Mononuclear cell (primary cell): ENCODE measurements around the gene CDKL4. TPM values are rescaled to one million over a fixed set of nuclear protein-coding genes. Genes with fewer than 3 reads are reported as not detected.
"Not testable (repeated sequence)": the region's sequence is repeated elsewhere in the genome, so short reads cannot be mapped to it uniquely, and the experiment has no call there.

Experiments used
- H3K27me3 ChIP-seq: 2 replicates; pipeline ENCODE4 v1.6.0; 2011; ENCODE audit warnings: low read length, control low read depth; ENCODE audit not compliant: insufficient read depth
- H3K4me1 ChIP-seq: 2 replicates; pipeline ENCODE4 v1.5.1; 2011; ENCODE audit warnings: mild to moderate bottlenecking, low read length, control low read depth; ENCODE audit not compliant: insufficient read depth
- H3K4me3 ChIP-seq: 2 replicates; pipeline ENCODE4 v1.5.1; 2011; ENCODE audit warnings: mild to moderate bottlenecking, low read length, moderate library complexity
- H3K9me3 ChIP-seq: 2 replicates; pipeline ENCODE4 v1.5.1; 2011; ENCODE audit warnings: low read depth, mild to moderate bottlenecking, control low read depth, low read length
- total RNA-seq: library from RNA; depleted of rRNA; stranded (reverse); fragments of >200 nt; gene quantifications from one replicate; pipeline ENCODE4 v1.2.3, GENCODE V29; 2012

The CDKL4 gene
- total RNA-seq, 1 donor: not detected

DNA sequence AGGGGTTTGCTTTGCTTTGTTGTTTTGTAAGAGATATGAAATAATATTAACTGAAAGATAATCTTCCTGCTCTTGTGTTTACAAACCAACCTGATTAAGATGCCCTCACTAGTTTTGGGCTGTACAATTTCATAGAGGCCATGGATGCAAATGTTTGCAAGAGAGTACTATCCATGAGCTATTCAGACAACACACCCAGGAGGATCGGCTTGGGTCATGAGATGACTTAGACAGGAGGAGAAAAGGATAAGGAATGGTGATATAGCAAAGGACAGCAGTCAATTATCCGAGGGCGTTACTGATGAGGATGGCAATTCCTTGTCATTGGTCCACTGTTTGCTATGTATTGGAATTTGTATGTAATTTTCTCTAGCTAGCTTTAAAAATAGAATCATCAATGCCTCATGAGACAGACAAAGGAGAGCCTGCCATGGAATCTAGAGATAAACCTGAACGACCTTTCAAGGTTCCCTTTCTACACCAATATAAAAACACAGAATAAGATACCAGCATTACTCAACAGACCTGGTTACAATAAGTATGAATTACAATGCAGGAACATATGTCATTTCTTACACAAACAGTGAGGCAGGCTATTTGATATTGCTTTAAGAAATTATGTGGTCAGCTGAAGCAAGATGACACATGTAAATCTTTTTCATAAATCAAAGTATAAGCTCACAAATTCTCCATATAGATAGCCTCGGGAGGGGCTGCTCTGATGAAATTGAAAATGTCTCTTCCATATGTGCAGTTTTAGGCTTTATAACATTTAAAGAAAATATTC, 68.6 kb downstream of the CDKL4 start:
- no peaks in the 10 kb centered on the region for H3K27me3 ChIP-seq
- no peaks in the 10 kb centered on the region for H3K4me1 ChIP-seq
- H3K9me3 ChIP-seq: no peaks in the 10 kb centered on the region
- H3K4me3 ChIP-seq: no peak overlapping the region

DNA sequence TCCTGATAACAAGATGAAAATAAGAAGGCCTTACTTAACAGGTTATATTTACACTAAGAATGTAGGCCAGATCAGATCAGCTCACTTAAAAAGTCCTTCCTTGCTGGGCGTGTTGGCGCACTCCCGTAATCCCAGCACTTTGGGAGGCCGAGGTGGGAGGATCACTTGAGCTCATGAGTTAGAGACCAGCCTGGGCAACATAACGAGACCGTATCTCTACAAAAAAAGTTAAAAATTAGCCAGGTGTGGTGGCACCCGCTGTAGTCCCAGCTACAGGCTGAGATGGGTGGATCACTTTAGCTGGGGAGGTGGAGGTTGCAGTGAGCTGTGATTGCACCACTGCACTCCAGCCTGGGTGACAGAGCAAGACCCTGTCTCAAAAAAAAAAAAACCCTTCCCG, 69.7 kb downstream of the CDKL4 start:
- Histone ChIP-seq H3K4me3 (no peak overlapping the region), H3K4me1 (no peaks in the 10 kb centered on the region)

DNA sequence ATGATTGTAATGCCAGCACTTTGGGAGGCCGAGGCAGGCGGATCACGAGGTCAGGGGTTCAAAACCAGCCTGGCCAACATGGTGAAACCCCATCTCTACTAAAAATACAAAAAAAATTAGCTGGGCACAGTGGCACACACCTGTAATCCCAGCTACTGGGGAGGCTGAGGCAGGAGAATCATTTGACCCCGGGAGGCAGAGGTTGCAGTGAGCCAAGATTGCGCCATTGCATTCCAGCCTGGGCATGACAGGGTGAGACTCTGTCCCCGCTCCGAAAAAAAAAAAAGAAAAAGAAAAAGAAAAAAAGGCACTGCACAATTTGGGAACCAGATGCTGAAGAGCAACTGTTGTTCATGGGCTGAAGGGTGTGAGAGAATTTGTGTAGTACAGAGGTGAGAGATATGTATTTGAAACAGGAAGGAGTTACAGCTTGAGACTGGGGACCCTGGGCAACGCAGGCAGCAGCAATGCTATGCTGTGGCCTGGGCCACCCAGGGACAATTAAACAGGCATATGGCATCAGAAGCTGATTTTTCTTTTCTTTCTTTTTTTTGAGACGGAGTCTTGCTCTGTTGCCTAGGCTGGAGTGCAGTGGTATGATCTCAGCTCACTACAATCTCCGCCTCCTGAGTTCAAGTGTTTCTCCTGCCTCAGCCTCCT, 71.6 kb downstream of the CDKL4 start:
- not testable (repeated sequence) for H3K27me3 ChIP-seq, H3K4me3 ChIP-seq, H3K4me1 ChIP-seq, H3K9me3 ChIP-seq

More for the DNA sequence above, 69.7 kb downstream of the CDKL4 start:
- no peaks in the 10 kb centered on the region for H3K9me3 ChIP-seq
- H3K27me3 ChIP-seq: no peaks in the 10 kb centered on the region

DNA sequence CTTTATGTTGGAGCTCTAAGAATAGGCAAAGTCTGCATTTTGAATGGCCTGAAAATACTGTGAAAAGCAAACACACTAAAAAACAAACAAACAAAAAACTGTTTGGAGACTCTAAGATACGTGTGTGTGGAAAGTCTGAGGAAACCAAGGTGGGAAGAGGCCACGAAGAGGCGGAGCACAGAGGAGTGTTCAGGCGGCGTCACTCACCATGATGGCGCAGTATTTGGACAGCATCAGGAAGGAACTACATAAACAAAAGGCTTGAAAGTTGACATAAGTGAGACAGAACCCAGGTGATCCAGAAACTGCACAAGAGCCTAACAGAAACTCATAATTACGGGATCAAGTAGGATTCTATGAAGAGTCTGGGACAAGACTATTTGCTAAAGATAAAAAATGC, 72.1 kb downstream of the CDKL4 start:
- Histone ChIP-seq H3K4me1 (no peaks in the 10 kb centered on the region), H3K4me3 (no peak overlapping the region), H3K27me3 (no peaks in the 10 kb centered on the region), H3K9me3 (no peaks in the 10 kb centered on the region)

DNA sequence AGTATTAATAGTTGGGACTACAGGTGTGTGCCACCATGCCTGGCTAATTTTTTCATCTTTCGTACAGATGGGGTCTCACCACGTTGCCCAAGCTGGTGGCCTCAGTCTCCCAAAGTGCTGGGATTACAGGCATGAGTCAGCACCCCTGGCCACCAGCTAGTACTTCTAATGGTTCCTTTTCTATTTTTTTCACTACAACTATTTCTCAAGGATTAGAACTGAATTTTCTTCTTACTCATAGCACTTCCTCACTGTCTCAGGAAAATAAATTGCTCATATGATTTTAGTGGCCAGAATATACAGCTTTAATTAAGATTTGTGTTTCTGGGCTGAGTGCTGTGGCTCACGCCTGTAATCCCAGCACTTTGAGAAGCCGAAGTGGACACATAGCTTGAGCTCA, 79.7 kb downstream of the CDKL4 start:
- Histone ChIP-seq H3K27me3 (no peaks in the 10 kb centered on the region), H3K4me3 (no peak overlapping the region), H3K4me1 (peaks cover 8% of the 10 kb centered on the region), H3K9me3 (no peaks in the 10 kb centered on the region)

DNA sequence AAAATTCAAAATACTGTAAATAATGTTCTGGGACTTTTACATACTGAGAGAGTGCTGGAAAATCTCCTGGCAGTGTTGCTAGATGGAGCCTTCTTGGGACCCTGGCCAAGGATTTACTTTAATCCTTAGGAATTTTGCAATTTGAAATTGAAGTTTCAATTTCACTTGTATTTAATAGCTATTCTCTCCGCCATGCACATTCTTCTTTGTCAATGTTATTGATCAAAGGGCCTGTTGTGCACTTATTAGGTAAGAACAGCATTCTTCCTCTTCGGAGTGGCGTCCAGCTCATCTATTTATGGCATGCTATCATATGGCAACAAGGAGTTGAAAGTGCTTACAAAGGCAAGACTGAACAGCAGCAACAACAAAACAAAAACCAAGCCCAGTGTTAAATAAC, 82.8 kb downstream of the CDKL4 start:
- no peaks in the 10 kb centered on the region for H3K27me3 ChIP-seq
- H3K4me1 ChIP-seq: peaks cover 8% of the 10 kb centered on the region
- no peaks in the 10 kb centered on the region for H3K9me3 ChIP-seq

DNA sequence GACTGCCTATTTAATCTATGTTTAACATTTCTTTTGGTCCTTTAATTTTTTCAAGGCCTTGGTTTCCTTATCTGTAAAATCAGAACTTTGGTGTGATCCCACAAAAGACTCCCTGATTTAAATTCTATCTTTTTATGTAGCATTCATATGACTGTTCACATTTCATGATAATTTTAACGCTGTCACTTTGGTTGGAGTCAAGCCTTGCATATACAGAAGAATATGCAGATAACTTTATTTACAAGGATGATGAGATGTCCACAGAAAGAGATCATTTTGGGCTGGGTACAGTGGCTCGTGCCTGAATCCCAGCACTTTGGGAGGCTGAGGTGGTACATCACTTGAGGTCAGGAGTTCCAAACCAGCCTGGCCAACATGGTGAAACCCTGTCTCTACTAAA, 84.5 kb downstream of the CDKL4 start:
- peaks cover 5% of the 10 kb centered on the region for H3K4me1 ChIP-seq
- H3K27me3 ChIP-seq: no peaks in the 10 kb centered on the region
- no peak overlapping the region for H3K4me3 ChIP-seq
- no peaks in the 10 kb centered on the region for H3K9me3 ChIP-seq

More for the DNA sequence above, 82.8 kb downstream of the CDKL4 start:
- H3K4me3 ChIP-seq: no peak overlapping the region

DNA sequence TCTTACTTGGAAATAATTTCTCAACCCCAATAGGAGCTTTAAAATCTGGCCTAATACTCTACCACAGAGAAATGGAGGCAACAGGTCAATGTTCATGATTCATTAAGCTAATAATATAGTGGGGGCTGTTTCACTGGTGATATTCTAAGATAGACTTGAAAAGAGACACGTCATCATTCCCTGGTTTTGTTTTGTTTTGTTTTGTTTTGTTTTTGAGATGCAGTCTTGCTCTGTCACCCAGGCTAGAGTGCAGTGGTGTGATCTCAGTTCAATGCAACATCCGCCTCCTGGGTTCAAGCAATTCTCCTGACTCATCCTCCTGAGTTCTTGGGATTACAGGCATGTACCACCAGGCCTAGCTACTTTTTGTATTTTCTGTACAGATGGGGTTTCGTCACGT, 85.4 kb downstream of the CDKL4 start:
- Histone ChIP-seq H3K4me3 (no peak overlapping the region), H3K4me1 (no peaks in the 10 kb centered on the region), H3K9me3 (no peaks in the 10 kb centered on the region), H3K27me3 (no peaks in the 10 kb centered on the region)

DNA sequence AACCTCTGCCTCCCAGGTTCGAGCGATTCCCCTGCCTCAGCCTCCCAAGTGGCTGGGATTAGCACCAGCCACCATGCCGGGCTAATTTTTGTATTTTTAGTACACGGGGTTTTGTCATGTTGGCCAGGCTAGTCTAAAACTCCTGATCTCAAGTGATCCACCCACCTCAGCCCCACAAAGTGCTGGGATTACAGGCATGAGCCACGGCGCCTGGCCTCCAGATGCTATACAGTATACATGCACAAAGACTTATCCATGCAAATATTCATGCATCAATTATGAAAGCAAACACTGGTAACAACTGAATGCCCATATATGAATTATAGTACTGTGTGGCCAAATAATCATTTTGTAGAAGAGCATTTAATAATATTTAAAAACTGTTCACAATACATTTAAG, 86.9 kb downstream of the CDKL4 start:
- Histone ChIP-seq H3K27me3 (no peaks in the 10 kb centered on the region), H3K4me1 (no peaks in the 10 kb centered on the region), H3K4me3 (no peak overlapping the region), H3K9me3 (no peaks in the 10 kb centered on the region)

DNA sequence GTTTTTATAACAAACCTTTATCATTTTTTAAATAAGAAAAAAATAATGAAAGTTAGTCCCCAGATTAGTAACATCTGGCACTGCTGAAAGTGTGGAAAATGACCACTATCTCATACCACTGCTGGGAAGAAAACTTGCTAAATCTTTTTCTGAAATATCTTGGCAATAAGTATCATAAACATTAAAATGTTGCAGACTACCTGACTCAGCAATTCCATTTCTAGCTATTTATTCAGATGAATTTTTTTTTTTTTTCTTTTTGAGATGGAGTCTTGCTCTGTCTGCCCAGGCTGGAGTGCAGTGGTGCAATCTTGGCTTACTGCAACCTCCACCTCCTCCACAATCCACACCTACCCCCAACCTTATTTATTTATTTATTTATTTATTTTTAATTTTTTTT, 87.7 kb downstream of the CDKL4 start:
- H3K9me3 ChIP-seq: no peaks in the 10 kb centered on the region
- H3K27me3 ChIP-seq: no peaks in the 10 kb centered on the region
- no peak overlapping the region for H3K4me3 ChIP-seq
- H3K4me1 ChIP-seq: no peaks in the 10 kb centered on the region

DNA sequence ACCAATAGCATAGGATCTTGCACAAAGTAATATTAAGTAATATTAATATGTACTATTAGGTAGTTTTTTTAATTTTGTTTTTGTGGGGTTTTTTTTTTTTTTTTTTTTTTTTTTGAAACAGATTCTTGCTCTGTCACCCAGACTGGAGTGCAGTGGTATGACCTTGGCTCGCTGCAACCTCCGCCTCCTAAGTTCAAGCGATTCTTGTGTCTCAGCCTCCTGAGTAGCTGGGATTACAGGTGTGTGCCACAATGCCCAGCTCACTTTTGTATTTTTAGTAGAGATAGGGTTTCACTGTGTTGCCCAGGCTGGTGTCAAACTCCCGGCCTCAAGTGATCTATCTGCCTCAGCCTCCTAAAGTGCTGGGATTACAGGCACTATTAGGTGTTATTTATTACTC, 88.2 kb downstream of the CDKL4 start:
- not testable (repeated sequence) for H3K9me3 ChIP-seq, H3K4me1 ChIP-seq, H3K27me3 ChIP-seq, H3K4me3 ChIP-seq

DNA sequence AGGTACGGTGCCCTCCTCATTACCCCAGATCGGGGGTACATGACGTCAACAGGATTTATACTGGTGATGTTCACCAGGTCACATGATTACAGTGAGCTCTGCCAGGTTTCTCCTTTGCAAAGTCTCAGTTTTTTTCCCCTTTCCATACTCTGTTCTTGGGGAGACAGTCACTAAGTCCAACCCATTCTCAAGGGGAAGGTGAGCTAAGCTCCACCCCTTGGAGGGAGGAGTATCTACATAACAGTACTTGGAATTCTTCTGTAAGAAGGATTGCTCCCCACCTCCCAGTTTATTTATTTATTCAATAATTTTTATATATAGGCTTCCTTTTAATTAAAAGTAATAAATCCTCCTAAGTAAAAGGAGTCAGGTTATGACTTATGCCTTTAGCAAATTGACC, 88.8 kb downstream of the CDKL4 start:
- Histone ChIP-seq H3K9me3 (no peaks in the 10 kb centered on the region), H3K27me3 (no peaks in the 10 kb centered on the region), H3K4me1 (no peaks in the 10 kb centered on the region), H3K4me3 (no peak overlapping the region)

DNA sequence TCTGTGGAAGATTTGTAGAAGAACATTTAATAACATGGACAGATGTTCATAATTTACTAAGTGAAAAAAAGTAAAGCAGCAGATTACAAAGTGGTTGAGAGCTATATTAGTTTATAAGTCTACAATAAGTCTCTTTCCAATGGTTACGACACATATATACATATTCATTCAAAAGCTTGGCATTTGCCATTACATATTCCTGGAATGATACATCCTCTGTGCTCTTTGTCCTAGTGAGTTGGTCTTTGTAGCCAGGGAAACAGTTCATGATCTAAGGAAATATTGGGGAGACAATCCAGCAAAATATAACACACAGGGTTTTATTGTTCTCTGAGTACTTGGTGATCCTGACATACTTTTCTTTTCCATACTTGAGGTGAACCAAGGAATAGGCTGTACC, 90.5 kb downstream of the CDKL4 start:
- no peaks in the 10 kb centered on the region for H3K9me3 ChIP-seq
- H3K4me3 ChIP-seq: no peak overlapping the region
- no peaks in the 10 kb centered on the region for H3K27me3 ChIP-seq
- H3K4me1 ChIP-seq: no peaks in the 10 kb centered on the region

DNA sequence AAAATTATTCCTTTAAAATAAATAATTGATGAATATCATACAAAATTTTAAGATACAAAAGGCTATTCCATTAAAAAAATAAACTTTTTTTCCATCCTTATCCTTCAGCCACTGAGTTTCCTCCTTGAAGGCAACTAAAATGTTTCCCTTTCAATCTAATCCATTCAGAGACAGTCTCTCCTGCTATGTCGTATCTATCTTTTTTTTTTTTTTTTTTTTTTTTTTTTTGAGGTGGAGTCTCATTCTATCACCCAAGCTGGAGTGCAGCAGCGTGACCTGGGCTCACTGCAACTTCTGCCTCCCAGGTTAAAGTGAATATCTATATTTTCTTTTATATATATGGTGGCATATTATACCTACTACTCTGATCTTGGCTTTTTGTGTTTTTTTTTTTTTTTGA, 91.3 kb downstream of the CDKL4 start:
- H3K27me3 ChIP-seq: no peaks in the 10 kb centered on the region
- no peaks in the 10 kb centered on the region for H3K9me3 ChIP-seq
- no peak overlapping the region for H3K4me3 ChIP-seq
- H3K4me1 ChIP-seq: no peaks in the 10 kb centered on the region

DNA sequence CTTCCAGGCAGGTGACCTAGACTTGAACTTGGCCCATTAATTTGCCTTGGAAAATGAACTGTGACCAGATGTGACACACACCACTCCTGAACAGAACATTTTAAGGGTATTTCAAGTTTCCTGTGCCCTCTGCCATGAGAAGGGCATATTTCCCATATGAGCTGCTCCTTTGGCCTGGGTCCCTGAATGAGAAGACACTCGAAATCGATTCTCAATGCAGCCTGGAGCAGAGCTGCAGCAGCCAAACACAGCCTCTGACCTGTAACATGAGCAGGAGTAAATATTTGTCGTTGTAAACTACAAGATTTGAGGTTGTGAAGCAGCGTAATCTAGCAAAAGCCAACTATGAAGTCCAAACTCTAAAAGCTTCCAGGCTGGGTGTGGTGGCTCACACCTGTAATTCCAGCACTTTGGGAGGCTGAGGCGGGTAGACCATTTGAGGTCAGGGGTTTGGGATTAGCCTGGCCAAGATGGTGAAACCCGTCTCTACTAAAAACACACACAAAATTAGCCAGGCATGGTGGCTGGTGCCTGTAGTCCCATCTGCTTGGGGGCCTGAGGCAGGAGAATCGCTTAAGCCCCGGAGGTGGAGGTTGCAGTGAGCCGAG, 92.8 kb downstream of the CDKL4 start:
- H3K4me1 ChIP-seq: no peaks in the 10 kb centered on the region
- H3K9me3 ChIP-seq: no peaks in the 10 kb centered on the region
- no peaks in the 10 kb centered on the region for H3K27me3 ChIP-seq
- no peak overlapping the region for H3K4me3 ChIP-seq
